ENCODE data around the gene TENT4B.

GRCh38 chr16:50228364-50228868, 75.3 kb downstream of the TENT4B start:
- TF ChIP-seq CTCF (IDR thresholded peaks at IDR 0.05; ENCODE audit: poor library complexity), result no peak
- no peak for TF ChIP-seq EZH2phosphoT487 (IDR thresholded peaks at IDR 0.05; ENCODE audit: low read depth, severe bottlenecking, unreplicated experiment)

All from hepatocyte (in vitro differentiated cells).